PFSK-1 (cell line): ENCODE data around the gene TRIL.

Experiments
- FOXP2 ChIP-seq: optimal IDR thresholded peaks from 2 replicates; pipeline ENCODE3; 2011; ENCODE audit warnings: borderline replicate concordance, control low read depth, inconsistent platforms; ENCODE audit not compliant: insufficient read depth; ENCODE audit errors: extremely low read length, extremely low read depth
- POLR2AphosphoS5 ChIP-seq: IDR thresholded peaks from 2 replicates; pipeline ENCODE4 v1.6.1; 2012; ENCODE audit warnings: low read depth, mild to moderate bottlenecking, control low read depth, low read length, moderate library complexity
- REST ChIP-seq, 2 experiments: IDR thresholded peaks; 2 replicates each; pipeline versions ENCODE4 v1.6.1 to v1.8.0; 2011 to 2012; ENCODE audit warnings: low read depth in 2 of 2, low read length in 2 of 2, control low read depth in 1 of 2, inconsistent platforms in 1 of 2, mild to moderate bottlenecking in 1 of 2, moderate library complexity in 1 of 2; ENCODE audit not compliant: insufficient read depth in 1 of 2
- SIN3A ChIP-seq: IDR thresholded peaks from 2 replicates; pipeline ENCODE4 v1.6.1; 2012; ENCODE audit warnings: mild to moderate bottlenecking, low read length, moderate library complexity, borderline replicate concordance; ENCODE audit not compliant: insufficient read depth
- TAF1 ChIP-seq: IDR thresholded peaks from 2 replicates; pipeline ENCODE4 v1.6.1; 2012; ENCODE audit warnings: low read length, control low read depth, borderline replicate concordance; ENCODE audit not compliant: insufficient read depth

DNA sequence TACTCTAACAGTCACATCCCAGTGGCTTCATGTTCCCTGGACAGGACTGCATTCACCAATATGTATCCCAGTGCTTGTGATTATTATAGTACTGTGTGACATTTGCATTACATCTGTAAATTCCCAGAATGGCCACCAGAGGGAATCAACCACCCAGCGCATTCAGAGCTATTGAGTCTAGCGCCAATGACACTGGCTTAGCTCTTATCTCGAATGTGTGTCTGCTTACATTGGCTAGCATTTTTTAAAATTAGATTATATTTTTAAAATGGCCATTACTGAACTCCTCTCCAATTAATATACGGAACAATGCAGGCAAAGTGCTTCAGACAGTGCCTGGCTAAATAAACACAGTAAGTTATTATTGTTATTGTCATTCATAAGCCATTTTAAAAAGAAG, 36.3 kb downstream of the TRIL start:
- TF ChIP-seq FOXP2 (no peak), POLR2AphosphoS5 (no peak), REST (IDR thresholded peaks at IDR 0.05; ENCODE audit: insufficient read depth in 1 of 2, low read depth in 2 of 2, low read length in 2 of 2) (no peak), TAF1 (no peak), SIN3A (no peak)
